ENCODE data around the gene RPP38.

Gene RPP38

GRCh38 chr10:15113766-15114165 lies 16.6 kb downstream of the RPP38 start:
- DNase-seq = no peak

DNA sequence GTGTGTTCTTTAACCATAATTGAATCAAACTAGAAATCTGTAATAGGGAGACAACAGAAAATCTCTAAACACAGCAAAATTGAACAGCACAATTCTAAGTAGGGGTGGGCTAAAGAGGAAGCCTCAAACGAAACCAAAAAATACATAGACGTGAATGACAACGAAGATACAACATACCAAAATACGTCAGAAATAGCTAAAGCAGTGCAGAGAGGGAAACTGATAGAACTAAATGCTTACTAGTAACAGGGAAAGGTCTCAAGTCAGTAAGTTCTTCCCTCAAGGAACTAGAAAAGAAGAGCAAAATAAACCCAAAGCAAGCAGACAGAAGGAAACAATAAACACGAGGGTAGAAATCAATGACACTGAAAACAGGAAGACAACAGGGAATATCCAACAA lies 19.1 kb downstream of the RPP38 start:
- DNase-seq = no peak

GRCh38 chr10:15118615-15119014 lies 21.5 kb downstream of the RPP38 start:
- DNase-seq = no peak

- no peak for DNase-seq
These were observed 23.4 kb downstream of the RPP38 start for GRCh38 chr10:15120523-15120922.

GRCh38 chr10:15121707-15122106 lies 24.6 kb downstream of the RPP38 start:
- no peak for DNase-seq

DNA sequence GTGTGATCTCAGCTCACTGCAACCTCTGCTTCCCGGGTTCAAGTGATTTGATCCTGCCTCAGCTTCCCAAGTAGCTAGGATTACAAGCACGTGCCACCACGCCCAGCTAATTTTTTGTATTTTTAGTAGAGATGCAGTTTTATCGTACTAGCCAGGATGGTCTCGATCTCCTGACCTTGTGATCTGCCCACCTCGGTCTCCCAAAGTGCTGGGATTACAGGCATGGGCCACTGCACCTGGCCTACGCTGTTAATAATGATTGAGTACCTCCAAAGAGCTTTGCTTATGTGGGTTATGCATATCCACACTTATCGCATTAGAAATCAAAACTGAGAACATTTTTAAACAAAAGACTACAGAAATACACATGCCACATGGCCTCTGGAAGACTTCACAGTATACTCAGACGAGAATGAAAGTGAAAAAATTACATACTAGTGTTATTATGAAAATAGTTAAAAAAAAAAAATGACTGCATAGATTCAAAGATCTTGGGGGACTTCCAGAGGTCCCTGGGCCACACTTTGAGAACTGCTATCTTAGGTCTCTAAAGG lies 25.4 kb downstream of the RPP38 start:
- no peak for DNase-seq

GRCh38 chr10:15123749-15124184 lies 26.6 kb downstream of the RPP38 start:
- DNase-seq = no peak

DNA sequence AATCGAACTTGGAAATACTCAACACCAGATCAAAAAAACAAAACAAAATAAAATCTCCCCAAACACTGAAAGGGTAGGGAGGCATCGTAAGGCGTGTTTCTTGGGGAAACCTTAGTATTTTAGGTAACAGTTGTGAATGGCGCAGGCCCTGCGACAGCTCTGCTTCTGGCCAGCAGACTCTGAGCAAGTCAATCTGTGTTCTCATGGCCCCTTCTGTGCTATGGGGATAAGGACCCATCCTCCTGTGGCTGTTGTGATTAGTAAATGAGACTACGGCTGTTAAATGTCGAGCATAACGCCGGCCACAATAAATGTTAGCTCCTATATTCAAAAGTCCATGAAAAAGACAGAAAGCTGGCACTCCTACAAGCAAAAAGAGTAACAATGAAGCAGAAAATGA lies 27.0 kb downstream of the RPP38 start:
- DNase-seq = no peak

- no peak for DNase-seq
These were observed 27.8 kb downstream of the RPP38 start for GRCh38 chr10:15124908-15125307.

DNA sequence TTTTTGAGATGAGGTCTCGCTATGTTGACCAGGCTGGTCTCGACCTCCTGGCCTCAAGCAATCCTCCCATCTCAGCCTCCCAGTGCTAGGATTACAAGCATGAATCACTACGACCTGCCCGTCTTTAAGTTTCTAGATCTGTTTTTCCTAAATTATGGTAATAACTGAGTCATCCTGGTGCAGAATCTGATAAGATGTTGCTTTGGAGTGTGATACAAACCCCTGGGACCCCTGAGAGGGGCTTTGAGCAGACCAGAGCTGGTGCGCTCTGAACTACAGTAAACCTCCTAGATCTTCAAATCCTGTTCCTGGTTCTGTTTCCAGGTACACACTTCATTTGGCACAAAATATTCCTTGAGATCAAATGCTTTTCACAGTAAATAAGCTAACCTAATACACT lies 34.2 kb downstream of the RPP38 start:
- no peak for DNase-seq

DNA sequence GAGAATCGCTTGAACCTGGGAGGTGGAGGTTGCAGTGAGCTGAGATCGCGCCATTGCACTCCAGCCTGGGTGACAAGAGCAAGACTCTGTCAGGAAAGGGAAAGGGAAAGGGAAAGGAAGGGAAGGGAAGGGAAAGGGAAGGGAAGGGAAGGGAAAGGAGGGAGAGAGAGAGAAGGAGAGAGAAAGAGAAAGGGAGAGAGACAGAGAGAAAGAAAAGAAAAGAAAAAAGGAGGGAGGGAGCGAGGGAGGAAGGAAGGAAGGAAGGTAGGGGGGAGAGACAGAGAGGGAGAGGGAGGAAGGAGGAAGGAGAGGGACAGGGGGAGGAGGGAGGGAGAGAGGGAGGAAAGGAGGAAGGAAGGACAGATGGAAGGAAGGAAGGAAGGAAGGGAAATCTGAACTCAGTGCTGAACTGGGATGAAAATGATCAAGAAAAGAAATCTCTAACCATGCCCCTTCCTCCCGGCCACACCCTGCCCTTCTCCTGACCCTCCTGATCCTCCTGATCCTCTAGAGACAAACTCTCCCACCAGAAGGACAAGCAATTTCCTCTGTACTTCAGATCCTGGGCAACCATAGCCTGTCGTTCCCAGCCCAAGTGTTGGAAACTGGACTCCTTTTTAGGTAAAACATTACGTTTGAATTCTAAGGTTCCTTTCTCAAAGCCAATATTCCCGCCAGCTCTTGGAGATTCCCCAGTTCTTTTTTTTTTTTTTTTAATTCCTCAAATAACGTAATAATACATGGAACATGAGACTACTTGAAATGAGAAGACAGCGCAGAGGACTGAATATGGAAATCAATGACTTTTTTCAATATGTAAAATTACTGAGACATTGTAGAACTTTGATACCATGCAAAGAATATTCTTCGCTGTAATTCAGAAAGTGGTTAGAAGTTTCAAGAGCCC lies 39.2 kb downstream of the RPP38 start:
- no peak for DNase-seq

DNA sequence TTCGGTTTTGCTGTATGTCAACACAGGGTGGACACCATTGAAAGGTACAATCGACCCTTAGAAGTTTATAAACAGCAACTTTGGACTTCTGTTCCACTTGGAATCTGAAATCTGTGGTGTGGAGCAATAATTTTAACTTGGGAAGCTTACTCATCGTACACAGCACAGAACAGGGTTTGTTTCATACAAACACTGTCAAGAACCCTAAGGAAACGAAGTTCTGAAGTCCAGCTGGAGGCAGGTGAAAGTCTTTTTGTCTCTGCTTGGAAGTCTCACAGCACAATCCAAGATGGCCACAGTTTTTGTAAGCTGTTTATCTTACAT lies 39.8 kb downstream of the RPP38 start:
- no peak for DNase-seq

GRCh38 chr10:15137636-15138035 lies 40.5 kb downstream of the RPP38 start:
- no peak for DNase-seq

DNA sequence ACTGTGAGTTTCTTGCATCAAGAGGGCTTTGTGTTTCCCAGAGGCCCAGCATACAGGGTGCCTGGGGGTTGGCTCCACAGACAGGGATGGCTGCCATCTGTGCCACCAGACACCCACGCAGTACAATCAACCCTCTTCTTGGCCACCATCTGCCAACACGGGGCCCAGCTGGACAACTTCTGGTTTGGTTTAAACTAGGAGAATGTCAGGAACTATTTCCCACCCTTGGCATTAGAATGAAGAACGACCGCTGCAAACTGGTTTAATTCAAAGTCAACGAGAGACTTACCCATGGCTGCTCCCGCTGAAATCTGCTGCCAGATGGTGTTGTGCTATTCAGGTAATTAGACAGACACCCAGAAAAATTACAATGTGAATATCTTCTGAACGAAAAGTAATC lies 43.5 kb downstream of the RPP38 start:
- DNase-seq = no peak

GRCh38 chr10:15141136-15142054 lies 44.2 kb downstream of the RPP38 start:
- DNase-seq = no peak

GRCh38 chr10:15144788-15145187 lies 47.6 kb downstream of the RPP38 start:
- DNase-seq = no peak

- DNase-seq = no peak
These were observed 49.2 kb downstream of the RPP38 start for GRCh38 chr10:15146366-15146765.

DNA sequence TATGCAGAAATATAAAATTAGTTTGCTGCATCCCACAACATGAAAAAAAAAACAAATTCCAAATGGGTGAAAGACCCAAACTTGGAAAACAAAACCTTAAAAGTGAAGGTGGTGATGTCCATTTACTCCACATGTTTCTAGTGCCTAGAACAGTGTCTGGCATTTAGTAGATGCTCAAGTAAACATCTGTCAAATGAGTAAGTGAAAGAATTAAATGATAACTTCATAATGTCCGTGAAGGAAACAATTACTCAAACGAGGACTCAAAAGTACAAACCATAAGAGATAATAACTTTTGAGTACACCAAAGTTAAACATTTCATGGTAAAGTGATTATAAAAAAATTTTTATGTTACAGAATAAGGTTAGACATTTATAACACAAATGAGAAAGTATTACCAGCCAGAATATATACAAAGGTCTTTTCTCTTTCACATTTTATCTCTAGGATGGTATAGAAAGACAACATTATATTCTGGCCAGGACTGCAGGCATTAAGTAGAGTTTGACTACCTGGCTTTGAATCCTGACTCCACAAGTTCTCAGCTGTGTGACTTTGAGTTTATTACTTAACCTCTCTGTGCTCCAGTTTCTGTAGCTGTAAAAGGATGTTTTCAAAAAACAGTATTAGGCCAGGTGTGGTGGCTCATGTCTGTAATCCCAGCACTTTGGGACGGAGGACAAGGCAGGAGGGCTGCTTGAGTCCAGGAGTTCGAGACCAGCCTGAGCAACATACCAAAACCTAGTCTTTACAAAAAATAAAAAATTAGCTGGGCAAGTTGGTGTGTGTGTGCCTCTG lies 50.6 kb downstream of the RPP38 start:
- DNase-seq = no peak

- no peak for DNase-seq
These were observed 52.1 kb downstream of the RPP38 start for GRCh38 chr10:15149042-15149771.

GRCh38 chr10:15150563-15150962 lies 53.4 kb downstream of the RPP38 start:
- DNase-seq = no peak

GRCh38 chr10:15152556-15152955 lies 55.4 kb downstream of the RPP38 start:
- no peak for DNase-seq
